ENCODE data around the gene CCL7.

The CCL7 gene

GRCh38 chr17:34291721-34292348, 21.8 kb downstream of the CCL7 start:
- DNase-seq = no peak

DNA sequence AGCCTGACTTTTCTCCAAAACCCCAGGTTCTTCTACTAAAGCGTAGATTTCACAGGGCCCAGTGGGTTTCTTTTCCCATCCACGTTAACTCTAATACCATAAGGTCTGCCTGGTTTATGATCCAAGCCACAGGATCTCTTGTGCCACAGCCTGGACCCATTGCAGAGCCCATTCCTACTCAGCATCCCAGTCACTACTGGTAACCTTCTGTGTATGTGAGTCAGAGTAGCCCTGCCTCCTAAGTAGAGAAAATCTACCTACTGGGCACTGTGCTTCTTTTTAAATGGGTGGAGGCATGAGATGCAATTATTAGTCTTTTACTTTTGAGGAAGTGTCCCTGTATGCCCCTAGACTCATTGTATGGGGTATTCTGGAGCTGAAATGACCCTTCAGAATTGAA, 29.0 kb downstream of the CCL7 start:
- DNase-seq = no peak

DNA sequence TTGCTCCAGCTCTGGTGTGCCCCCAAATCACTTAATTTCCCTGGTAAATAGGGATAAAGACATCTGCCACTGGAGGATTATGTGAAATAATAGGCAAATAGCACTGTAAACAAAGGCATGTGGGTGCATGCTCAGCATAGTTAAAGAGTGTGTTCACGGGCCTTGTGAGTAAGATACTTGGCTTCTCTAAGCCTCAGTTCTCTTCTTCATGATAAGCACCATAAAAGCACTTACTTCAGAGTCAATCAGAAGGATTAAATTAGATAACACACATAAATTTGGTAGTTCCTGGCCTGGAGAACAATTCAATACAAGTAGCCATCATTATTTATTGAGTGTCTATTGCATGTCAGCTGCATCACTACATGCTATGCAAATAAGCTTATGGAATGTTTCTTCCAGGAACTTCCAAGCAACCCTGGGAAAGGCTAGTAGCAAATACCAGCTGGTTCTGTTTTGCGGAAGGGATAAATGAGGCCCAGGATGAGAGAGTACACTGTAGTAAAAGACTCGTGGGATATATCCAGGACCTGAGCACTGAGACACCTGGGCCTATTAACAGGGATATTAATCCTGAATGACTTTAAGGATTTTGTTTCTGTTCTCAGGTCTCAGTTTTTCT, 30.0 kb downstream of the CCL7 start:
- DNase-seq = no peak

GRCh38 chr17:34300652-34301370, 30.8 kb downstream of the CCL7 start:
- DNase-seq = no peak

- DNase-seq = no peak
These were observed 32.0 kb downstream of the CCL7 start for GRCh38 chr17:34301986-34302385.

- DNase-seq = no peak
These were observed 32.6 kb downstream of the CCL7 start for GRCh38 chr17:34302636-34303035.

GRCh38 chr17:34303606-34304005, 33.6 kb downstream of the CCL7 start:
- DNase-seq = no peak

DNA sequence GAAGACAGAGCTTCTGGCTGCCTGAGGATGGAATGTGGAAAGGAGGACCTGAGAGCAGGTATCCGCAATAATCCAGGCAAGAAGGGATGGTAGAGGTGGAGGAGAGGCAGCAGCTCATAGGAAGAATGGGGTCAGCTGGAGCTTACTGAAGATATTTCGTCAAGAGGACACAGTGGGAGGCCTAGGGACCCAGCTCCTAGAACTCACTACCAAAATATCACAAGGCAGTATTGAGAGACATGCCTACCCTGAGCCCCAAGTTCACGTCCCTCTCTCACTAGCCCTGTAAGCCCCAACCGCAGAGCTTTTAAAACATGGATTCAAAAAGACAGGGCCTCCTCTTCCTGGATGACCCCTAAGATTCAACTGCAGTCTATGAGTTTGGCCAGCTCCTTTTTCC, 35.0 kb downstream of the CCL7 start:
- DNase-seq = no peak

DNA sequence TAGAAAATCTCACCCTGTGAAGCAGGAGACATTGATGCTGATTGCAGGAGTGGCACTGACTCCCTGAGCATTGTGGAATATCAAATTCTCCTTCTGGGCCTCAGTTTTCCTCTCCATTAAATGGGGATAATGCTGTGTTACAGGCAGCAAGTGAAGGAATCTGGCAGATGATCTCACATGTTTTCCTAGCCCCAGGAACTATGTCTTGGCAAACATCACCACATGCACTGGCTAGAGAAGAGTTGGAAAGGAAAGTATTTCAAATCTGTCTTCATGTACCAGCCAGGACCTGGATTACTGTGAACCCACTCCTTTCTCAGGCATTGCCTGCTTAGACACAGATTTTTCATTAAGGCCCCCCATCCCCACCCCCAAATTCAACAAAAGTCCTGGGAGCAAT, 35.6 kb downstream of the CCL7 start:
- DNase-seq = no peak

- DNase-seq = no peak
These were observed 36.4 kb downstream of the CCL7 start for GRCh38 chr17:34306466-34306865.

GRCh38 chr17:34307110-34307509, 37.1 kb downstream of the CCL7 start:
- no peak for DNase-seq

- DNase-seq = no peak
These were observed 38.4 kb downstream of the CCL7 start for GRCh38 chr17:34308371-34308770.

DNA sequence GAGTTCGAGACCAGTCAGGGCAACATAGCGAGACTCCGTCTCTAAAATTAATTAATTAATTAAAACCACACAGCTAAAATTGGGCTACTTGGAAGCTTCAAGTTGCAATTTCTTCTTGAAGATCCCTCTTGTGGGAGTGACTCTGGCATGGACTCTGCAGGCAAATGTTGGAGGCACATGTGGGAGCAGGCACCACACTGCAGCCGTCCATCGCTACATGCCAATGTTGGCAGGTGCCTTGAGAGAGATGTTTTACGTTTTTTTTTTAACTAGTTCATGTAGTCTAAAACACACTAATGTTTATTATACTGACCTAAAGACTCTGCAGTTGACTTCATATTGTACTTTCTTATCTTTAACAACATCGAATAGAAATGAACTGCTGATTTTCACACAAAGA, 41.3 kb downstream of the CCL7 start:
- no peak for DNase-seq

- DNase-seq = no peak
These were observed 42.1 kb downstream of the CCL7 start for GRCh38 chr17:34312080-34312479.

- no peak for DNase-seq
These were observed 43.1 kb downstream of the CCL7 start for GRCh38 chr17:34313164-34313563.

GRCh38 chr17:34314279-34314678, 44.3 kb downstream of the CCL7 start:
- DNase-seq = no peak

GRCh38 chr17:34318474-34318873, 48.5 kb downstream of the CCL7 start:
- DNase-seq = no peak

- no peak for DNase-seq
These were observed 49.0 kb downstream of the CCL7 start, which contains the start of gene CCL8 for GRCh38 chr17:34319039-34319483. TSS of gene CCL8 (plus strand) at chr17:34319435. CDS start at chr17:34319502, 67 bp downstream.
